ENCODE results near the gene JARID2. TPM values are rescaled to one million over a fixed set of nuclear protein-coding genes. Genes with fewer than 3 reads are reported as not detected.
A peak's percentile ranks its signal among the peaks of the same experiment; 100 is the strongest.
"Not testable (repeated sequence)": the region's sequence is repeated elsewhere in the genome, so short reads cannot be mapped to it uniquely, and the experiment has no call there.

The JARID2 gene
- total and polyA plus RNA-seq, 2 of the 4 experiments (the other 2 are of a cell fraction), result 9.6 to 12.9 TPM

- no peak overlapping the region for H4K8ac ChIP-seq (ENCODE audit: low read depth in 2 of 2, low read length in 2 of 2)
- no peak overlapping the region for H2BK20ac ChIP-seq (ENCODE audit: low read depth, low read length)
- H3K9ac ChIP-seq (ENCODE audit: low read depth, low read length), result no peak overlapping the region
- H3K4ac ChIP-seq (ENCODE audit: low read depth, low read length), result peak overlapping the region; percentile 10; the same call in 1 of the 2 replicates
- H3K4me1 ChIP-seq (ENCODE audit: control insufficient read depth, insufficient read depth, low read length), result peaks cover 13% of the 10 kb centered on the region
- H3K4me2 ChIP-seq (ENCODE audit: low read depth, low read length), result no peak overlapping the region
- in situ Hi-C loops (cut with MboI; ENCODE audit: low sequenced_read_pairs) (no loop called here), dilution Hi-C loops (cut with HindIII; ENCODE audit: low sequenced_read_pairs, unreplicated experiment) (no loop called here), intact Hi-C loops (cut with micrococcal nuclease) (loop anchor here (5.0 kb wide), 1 partner anchor 63 kb away; no protein-coding TSS in a partner anchor)
- H4K20me1 ChIP-seq (ENCODE audit: insufficient read depth, low read length), result peaks cover 79% of the 10 kb centered on the region
- ATAC-seq (ENCODE audit: low read depth) (no peak), DNase-seq (no peak)
- H3K9me3 ChIP-seq (ENCODE audit: control insufficient read depth, insufficient read depth, low read length), result no peaks in the 10 kb centered on the region
- H3K18ac ChIP-seq (ENCODE audit: low read depth, low read length), result no peak overlapping the region
- ChIA-PET POLR2A (ENCODE audit: unreplicated experiment) (no interaction called here), CTCF (no interaction called here)
- no peak overlapping the region for H3K27ac ChIP-seq (ENCODE audit: insufficient read depth, low read length)
- no peak overlapping the region for H4K91ac ChIP-seq (ENCODE audit: insufficient read depth, low read depth, low read length)
- peak overlapping the region; percentile 56; the same call in 1 of the 2 replicates for H2AK5ac ChIP-seq (ENCODE audit: low read depth, low read length)
- no peak overlapping the region for H2AFZ ChIP-seq (replicated peaks; ENCODE audit: low read length, poor library complexity)
- H3K56ac ChIP-seq (ENCODE audit: extremely low read depth, insufficient read depth, low read length), result no peak overlapping the region
- no peak overlapping the region for H3K14ac ChIP-seq (replicated peaks; ENCODE audit: low read depth, low read length)
- TF ChIP-seq MAZ (IDR thresholded peaks at IDR 0.05; ENCODE audit: borderline replicate concordance, low read depth, low read length) (no peak), MAFK (IDR thresholded peaks at IDR 0.05; ENCODE audit: low read depth, low read length) (no peak), CHD1 (IDR thresholded peaks at IDR 0.05; ENCODE audit: low read depth, low read length) (no peak), RFX5 (IDR thresholded peaks at IDR 0.05; ENCODE audit: low read depth, low read length) (no peak), FOS (IDR thresholded peaks at IDR 0.05; ENCODE audit: low read depth, low read length) (no peak), CTCF (conservative IDR thresholded peaks at IDR 0.05; ENCODE audit: low read depth, low read length) (no peak), MXI1 (IDR thresholded peaks at IDR 0.05; ENCODE audit: borderline replicate concordance, low read depth, low read length) (no peak)
- no peak overlapping the region for H2BK120ac ChIP-seq (ENCODE audit: low read depth, low read length)
- peak overlapping the region; percentile 5; the same call in 1 of the 3 replicates for H2BK15ac ChIP-seq (ENCODE audit: low read depth, low read length)
- no peak overlapping the region for H3K4me3 ChIP-seq (ENCODE audit: insufficient read depth, low read depth, low read length)
- H4K5ac ChIP-seq (ENCODE audit: low read depth, low read length), result no peak overlapping the region
- no peak overlapping the region for H3K23ac ChIP-seq (ENCODE audit: low read depth, low read length)
- peaks cover 21% of the 10 kb centered on the region for H3K9me1 ChIP-seq (ENCODE audit: insufficient read depth, low read length)
- no peak overlapping the region for H2BK5ac ChIP-seq (ENCODE audit: low read depth, low read length, poor library complexity, severe bottlenecking)
- H3K27me3 ChIP-seq (ENCODE audit: control insufficient read depth, insufficient read depth, low read length), result no peaks in the 10 kb centered on the region
- peaks cover 34 to 73% of the 10 kb centered on the region in 2 experiments for H3K79me1 ChIP-seq (ENCODE audit: low read depth in 1 of 2, low read length in 2 of 2)
- BruUV-seq (replicated peaks), result no TSS peak
- no peaks in the 10 kb centered on the region for H3K36me3 ChIP-seq (ENCODE audit: control insufficient read depth, insufficient read depth, low read length)
- WGBS, 2 experiments (ENCODE audit: extremely low coverage in 2 of 2, insufficient read length in 1 of 2), result 67% methylated on average over 2 of the region's 8 CpGs; no CpG with 5 or more reads in 1 of the 2 experiments
- H2AK9ac ChIP-seq (replicated peaks; ENCODE audit: low read depth, low read length, poor library complexity), result no peak overlapping the region
These were observed 43.0 kb downstream of the JARID2 start for GRCh38 chr6:15288856-15289255.

GRCh38 chr6:15289456-15289855, 43.6 kb downstream of the JARID2 start:
- peaks cover 22% of the 10 kb centered on the region for H3K9me1 ChIP-seq (ENCODE audit: insufficient read depth, low read length)
- H4K5ac ChIP-seq (ENCODE audit: low read depth, low read length); H3K27ac ChIP-seq (ENCODE audit: insufficient read depth, low read length); H3K4ac ChIP-seq (ENCODE audit: low read depth, low read length); CTCF ChIA-PET; H3K36me3 ChIP-seq (ENCODE audit: control insufficient read depth, insufficient read depth, low read length); H2BK120ac ChIP-seq (ENCODE audit: low read depth, low read length); H4K91ac ChIP-seq (ENCODE audit: insufficient read depth, low read depth, low read length); H3K23ac ChIP-seq (ENCODE audit: low read depth, low read length); H3K4me3 ChIP-seq (ENCODE audit: insufficient read depth, low read depth, low read length); H3K18ac ChIP-seq (ENCODE audit: low read depth, low read length); H2BK15ac ChIP-seq (ENCODE audit: low read depth, low read length); H2BK5ac ChIP-seq (ENCODE audit: low read depth, low read length, poor library complexity, severe bottlenecking); H4K8ac ChIP-seq (ENCODE audit: low read depth in 2 of 2, low read length in 2 of 2); ATAC-seq (ENCODE audit: low read depth); H3K27me3 ChIP-seq (ENCODE audit: control insufficient read depth, insufficient read depth, low read length); POLR2A ChIA-PET (ENCODE audit: unreplicated experiment); DNase-seq; BruUV-seq (replicated peaks); H3K56ac ChIP-seq (ENCODE audit: extremely low read depth, insufficient read depth, low read length); dilution Hi-C loops (cut with HindIII; ENCODE audit: low sequenced_read_pairs, unreplicated experiment); H3K4me2 ChIP-seq (ENCODE audit: low read depth, low read length); in situ Hi-C loops (cut with MboI; ENCODE audit: low sequenced_read_pairs); H2BK20ac ChIP-seq (ENCODE audit: low read depth, low read length); H3K14ac ChIP-seq (replicated peaks; ENCODE audit: low read depth, low read length); H2AK5ac ChIP-seq (ENCODE audit: low read depth, low read length); H3K9me3 ChIP-seq (ENCODE audit: control insufficient read depth, insufficient read depth, low read length); H3K9ac ChIP-seq (ENCODE audit: low read depth, low read length); H2AFZ ChIP-seq (replicated peaks; ENCODE audit: low read length, poor library complexity); H2AK9ac ChIP-seq (replicated peaks; ENCODE audit: low read depth, low read length, poor library complexity): not testable (repeated sequence)
- WGBS, 2 experiments (ENCODE audit: extremely low coverage in 2 of 2, insufficient read length in 1 of 2), result no CpG with 5 or more reads among the region's 7 CpGs
- peaks cover 79% of the 10 kb centered on the region for H4K20me1 ChIP-seq (ENCODE audit: insufficient read depth, low read length)
- intact Hi-C loops (cut with micrococcal nuclease), result loop anchor here (5.0 kb wide), 1 partner anchor 63 kb away; no protein-coding TSS in a partner anchor
- peaks cover 13% of the 10 kb centered on the region for H3K4me1 ChIP-seq (ENCODE audit: control insufficient read depth, insufficient read depth, low read length)
- peaks cover 38 to 77% of the 10 kb centered on the region in 2 experiments for H3K79me1 ChIP-seq (ENCODE audit: low read depth in 1 of 2, low read length in 2 of 2)
